Activated CD4-positive, alpha-beta T cell treated with anti-CD3 and anti-CD28 coated beads, Interleukin-2, amount 10 ng/mL, durations not matched to agents 7 days and 5 days (primary cell): Measurements from ENCODE around the gene MDC1. TPM values are rescaled to one million over a fixed set of nuclear protein-coding genes. Genes with fewer than 3 reads are reported as not detected.

Experiments
- CTCF ChIA-PET: fragments of 350-600 bp; sonication (Branson Sonifier 250); formaldehyde crosslinking; loops from one replicate; lab custom pipeline; 2021; ENCODE audit warnings: antibody characterized with exemption; lab: Charles Lee
- POLR2A ChIA-PET: fragments of 350-600 bp; sonication (Branson Sonifier 250); formaldehyde crosslinking; loops from one replicate; lab custom pipeline; 2021; ENCODE audit warnings: antibody characterized with exemption; lab: Charles Lee
- DNase-seq: peaks from one replicate; pipeline ENCODE4 v3.0.0-alpha.2; 2020
- H3K27ac Mint-ChIP-seq: one replicate; pipeline ENCODE4 v1.8.0; 2021; ENCODE audit warnings: mild to moderate bottlenecking, moderate library complexity, mixed read lengths
- H3K27me3 Mint-ChIP-seq: one replicate; pipeline ENCODE4 v1.8.0; 2021; ENCODE audit warnings: mixed read lengths
- H3K36me3 Mint-ChIP-seq: one replicate; pipeline ENCODE4 v1.8.0; 2021; ENCODE audit warnings: low read depth, mixed read lengths
- H3K4me1 Mint-ChIP-seq: one replicate; pipeline ENCODE4 v1.8.0; 2021; ENCODE audit warnings: mixed read lengths
- H3K4me3 Mint-ChIP-seq: one replicate; pipeline ENCODE4 v1.8.0; 2021; ENCODE audit warnings: mild to moderate bottlenecking, moderate library complexity, mixed read lengths
- H3K9me3 Mint-ChIP-seq: one replicate; pipeline ENCODE4 v1.8.0; 2021; ENCODE audit warnings: mixed read lengths
- total RNA-seq, 2 experiments: library from RNA; stranded (reverse); gene quantifications; one replicate each; pipeline ENCODE4 v1.2.3, GENCODE V29; 2021

MDC1 gene
- total RNA-seq, 2 experiments from 2014 or later = 46.8 to 53.2 TPM

- H3K27ac Mint-ChIP-seq = peak overlapping the region; percentile 95
- ChIA-PET CTCF (interaction anchor here (1.3 to 3.0 kb wide), 7 partner anchors 8 to 44 kb away, joined by 3 to 21 read pairs (median 7); partner anchors contain the start of genes DHX16 and MDC1), POLR2A (interaction anchor here (0.7 to 1.1 kb wide), 2 partner anchors 30 to 621 kb away, joined by 3 to 5 read pairs; partner anchors contain the start of gene MDC1)
- H3K36me3 Mint-ChIP-seq = peaks cover 51% of the 10 kb centered on the region
- H3K27me3 Mint-ChIP-seq = no peaks in the 10 kb centered on the region
- peak overlapping the region; percentile 100 for H3K4me3 Mint-ChIP-seq
- H3K9me3 Mint-ChIP-seq = no peaks in the 10 kb centered on the region
- peaks cover 41% of the 10 kb centered on the region for H3K4me1 Mint-ChIP-seq
- DNase-seq = peak; percentile 87
Measured at GRCh38 chr6:30686908-30687658, 30.0 kb downstream of the MDC1 start.

GRCh38 chr6:30686009-30686907 is 30.8 kb downstream of the MDC1 start, which contains the start of gene PPP1R18:
TSS of gene PPP1R18 (minus strand) at chr6:30686645. CDS start at chr6:30686018, 627 bp downstream.
- Mint-ChIP-seq H3K36me3 (peaks cover 60% of the 10 kb centered on the region), H3K27ac (peak within 1 kb of the TSS; percentile 95), H3K4me3 (peak within 1 kb of the TSS; percentile 100), H3K27me3 (no peaks in the 10 kb centered on the region), H3K4me1 (peaks cover 35% of the 10 kb centered on the region), H3K9me3 (no peaks in the 10 kb centered on the region)
- ChIA-PET POLR2A (interaction anchor here (1.8 kb wide), 1 partner anchor 31 kb away, joined by 5 read pairs; the partner anchor contains the start of gene MDC1), CTCF (interaction anchor here (0.6 to 12.7 kb wide), 6 partner anchors 8 to 530 kb away, joined by 3 to 476 read pairs (median 3); partner anchors contain the start of genes DHX16, MDC1 and TUBB)
- peak; percentile 88 for DNase-seq

GRCh38 chr6:30685157-30686008 is 31.7 kb downstream of the MDC1 start:
- DNase-seq = peak; percentile 30
- no peaks in the 10 kb centered on the region for H3K27me3 Mint-ChIP-seq
- H3K4me1 Mint-ChIP-seq = peaks cover 32% of the 10 kb centered on the region
- POLR2A ChIA-PET = interaction anchor here (0.5 to 1.8 kb wide), 2 partner anchors 32 to 192 kb away, joined by 4 to 5 read pairs; partner anchors contain the start of gene MDC1
- H3K36me3 Mint-ChIP-seq = peaks cover 68% of the 10 kb centered on the region
- H3K9me3 Mint-ChIP-seq = no peaks in the 10 kb centered on the region
- H3K4me3 Mint-ChIP-seq = peak overlapping the region; percentile 100
- CTCF ChIA-PET = interaction anchor here (0.6 to 12.7 kb wide), 9 partner anchors 9 to 531 kb away, joined by 3 to 476 read pairs (median 3); partner anchors contain the start of genes DHX16, MDC1 and TUBB
- H3K27ac Mint-ChIP-seq = peak overlapping the region; percentile 95

GRCh38 chr6:30684386-30685156 is 32.5 kb downstream of the MDC1 start:
- H3K36me3 Mint-ChIP-seq = peaks cover 77% of the 10 kb centered on the region
- peak overlapping the region; percentile 100 for H3K4me3 Mint-ChIP-seq
- no peaks in the 10 kb centered on the region for H3K9me3 Mint-ChIP-seq
- ChIA-PET POLR2A (interaction anchor here (0.5 to 1.8 kb wide), 3 partner anchors 33 to 191 kb away, joined by 4 to 5 read pairs (median 5); partner anchors contain the start of gene MDC1), CTCF (interaction anchor here (1.2 to 12.7 kb wide), 7 partner anchors 13 to 201 kb away, joined by 3 to 476 read pairs (median 3); partner anchors contain the start of genes DHX16, MDC1 and TUBB)
- DNase-seq = peak; percentile 73
- peak overlapping the region; percentile 95 for H3K27ac Mint-ChIP-seq
- H3K27me3 Mint-ChIP-seq = no peaks in the 10 kb centered on the region
- H3K4me1 Mint-ChIP-seq = peaks cover 32% of the 10 kb centered on the region

GRCh38 chr6:30683980-30684338 is 33.1 kb downstream of the MDC1 start:
- ChIA-PET CTCF (interaction anchor here (1.2 to 12.7 kb wide), 5 partner anchors 12 to 201 kb away, joined by 3 to 476 read pairs (median 3); partner anchors contain the start of genes DHX16, MDC1 and TUBB), POLR2A (interaction anchor here (0.9 to 1.8 kb wide), 2 partner anchors 33 to 47 kb away, joined by 5 read pairs; partner anchors contain the start of gene MDC1)
- peaks cover 28% of the 10 kb centered on the region for H3K4me1 Mint-ChIP-seq
- no peaks in the 10 kb centered on the region for H3K27me3 Mint-ChIP-seq
- H3K4me3 Mint-ChIP-seq = peak overlapping the region; percentile 100
- H3K9me3 Mint-ChIP-seq = no peaks in the 10 kb centered on the region
- peak overlapping the region; percentile 89 for H3K27ac Mint-ChIP-seq
- H3K36me3 Mint-ChIP-seq = peaks cover 83% of the 10 kb centered on the region
- DNase-seq = no peak

GRCh38 chr6:30683183-30683979 is 33.7 kb downstream of the MDC1 start:
- no peaks in the 10 kb centered on the region for H3K27me3 Mint-ChIP-seq
- DNase-seq = peak; percentile 25

GRCh38 chr6:30682143-30683117 is 34.7 kb downstream of the MDC1 start:
- Mint-ChIP-seq H3K27ac (peak overlapping the region; percentile 89), H3K4me3 (peak overlapping the region; percentile 100), H3K4me1 (peaks cover 18% of the 10 kb centered on the region), H3K9me3 (no peaks in the 10 kb centered on the region), H3K36me3 (peaks cover 80% of the 10 kb centered on the region), H3K27me3 (no peaks in the 10 kb centered on the region)
- peak; percentile 93 for DNase-seq
- CTCF ChIA-PET = interaction anchor here (0.6 to 12.7 kb wide), 5 partner anchors 8 to 42 kb away, joined by 3 to 476 read pairs (median 4); partner anchors contain the start of genes MDC1 and TUBB
- POLR2A ChIA-PET = interaction anchor here (1.3 to 1.4 kb wide), 3 partner anchors 35 to 67 kb away, joined by 6 to 8 read pairs (median 6); partner anchors contain the start of gene MDC1

More at GRCh38 chr6:30683183-30683979, 33.7 kb downstream of the MDC1 start:
- ChIA-PET CTCF (interaction anchor here (1.4 to 12.7 kb wide), 4 partner anchors 10 to 200 kb away, joined by 3 to 476 read pairs (median 8); partner anchors contain the start of genes DHX16, MDC1 and TUBB), POLR2A (interaction anchor here (0.9 kb wide), 1 partner anchor 47 kb away, joined by 5 read pairs; no protein-coding TSS in a partner anchor)
- Mint-ChIP-seq H3K9me3 (no peaks in the 10 kb centered on the region), H3K4me3 (peak overlapping the region; percentile 100), H3K27ac (peak overlapping the region; percentile 89), H3K4me1 (peaks cover 27% of the 10 kb centered on the region), H3K36me3 (peaks cover 85% of the 10 kb centered on the region)

GRCh38 chr6:30681766-30682142 is 35.3 kb downstream of the MDC1 start:
- Mint-ChIP-seq H3K9me3 (no peaks in the 10 kb centered on the region), H3K4me1 (peaks cover 23% of the 10 kb centered on the region), H3K27me3 (no peaks in the 10 kb centered on the region), H3K4me3 (peak overlapping the region; percentile 100), H3K27ac (peak overlapping the region; percentile 89), H3K36me3 (peaks cover 87% of the 10 kb centered on the region)
- peak; percentile 16 for DNase-seq
- ChIA-PET CTCF (interaction anchor here (0.6 to 12.7 kb wide), 5 partner anchors 9 to 43 kb away, joined by 3 to 476 read pairs (median 4); partner anchors contain the start of genes MDC1 and TUBB), POLR2A (interaction anchor here (1.3 to 1.4 kb wide), 3 partner anchors 36 to 66 kb away, joined by 6 to 8 read pairs (median 6); partner anchors contain the start of gene MDC1)
